A673 (cell line): ENCODE results near the gene TMEM232.

ENCODE experiments used
- CTCF ChIP-seq: fragments of 300-800, 200-600 bp; sonication (generic); conservative IDR thresholded peaks from 2 replicates; pipeline ENCODE4 v1.5.1; 2017; ENCODE audit warnings: low read depth, mild to moderate bottlenecking, antibody characterized with exemption, low read length, moderate library complexity, mixed read lengths
- EZH2 ChIP-seq: fragments of 200-600 bp; sonication (generic); IDR thresholded peaks from 2 replicates; pipeline ENCODE4 v1.6.1; 2017; ENCODE audit warnings: borderline replicate concordance, low read depth, mild to moderate bottlenecking, mixed read lengths, antibody characterized with exemption, low read length; ENCODE audit not compliant: poor library complexity, severe bottlenecking

GRCh38 chr5:110702704-110703103 lies 23.8 kb downstream of the TMEM232 start:
- TF ChIP-seq EZH2 = no peak
- no peak for TF ChIP-seq CTCF
